Measurements from ENCODE around the gene HIVEP3. TPM values are rescaled to one million over a fixed set of nuclear protein-coding genes. Genes with fewer than 3 reads are reported as not detected.

The HIVEP3 gene
- total RNA-seq, 1 donor from 2014 or later = 1.2 TPM

DNA sequence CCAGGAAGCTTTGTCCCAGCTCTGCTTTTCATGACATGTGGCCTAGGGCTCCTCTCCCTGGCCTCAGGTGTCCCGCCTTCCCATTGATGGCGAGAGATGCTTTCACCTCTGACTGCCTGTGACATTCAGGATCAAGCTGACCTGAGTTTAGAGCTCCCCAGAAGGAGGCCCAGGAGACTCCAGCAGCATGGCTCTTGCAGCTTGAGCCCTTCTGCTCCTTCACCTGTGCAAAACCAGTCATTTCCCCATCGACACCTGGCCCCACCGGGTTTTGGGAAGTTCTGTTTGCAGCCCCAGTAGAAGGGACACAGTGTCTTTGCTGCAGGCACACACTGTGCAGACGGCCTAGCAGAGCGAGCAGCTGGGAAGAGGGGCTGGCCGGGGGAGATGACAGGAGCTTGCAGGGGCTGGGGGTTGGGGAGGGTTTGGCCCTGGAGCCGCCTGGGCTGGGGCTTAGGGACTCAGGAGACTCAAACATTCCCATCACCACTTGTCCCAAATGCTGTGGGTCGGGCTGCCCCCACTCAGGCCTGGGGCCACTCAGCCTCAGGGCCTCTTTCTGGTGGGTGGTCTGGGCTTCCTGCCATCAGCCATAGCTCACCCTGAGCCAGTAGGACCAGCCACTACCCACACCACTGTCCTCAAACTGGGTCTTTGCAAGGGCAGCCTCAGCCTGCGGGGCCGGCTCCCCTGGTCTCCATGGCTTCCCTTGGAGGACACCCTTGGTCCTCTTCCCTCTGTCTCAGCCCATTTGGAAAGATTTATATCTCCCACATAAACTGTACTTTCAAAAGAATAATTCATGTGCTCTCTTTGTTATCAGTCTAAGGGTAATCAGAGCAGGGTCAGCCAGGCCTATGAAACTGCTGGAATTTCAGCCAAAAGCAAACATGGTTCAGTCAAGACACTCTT, 430.4 kb downstream of the HIVEP3 start:
- no peaks in the 10 kb centered on the region for H3K36me3 Mint-ChIP-seq (ENCODE audit: low read depth)
- peaks cover 7% of the 10 kb centered on the region for H3K9me3 Mint-ChIP-seq
- TF ChIP-seq, protein P1, sequence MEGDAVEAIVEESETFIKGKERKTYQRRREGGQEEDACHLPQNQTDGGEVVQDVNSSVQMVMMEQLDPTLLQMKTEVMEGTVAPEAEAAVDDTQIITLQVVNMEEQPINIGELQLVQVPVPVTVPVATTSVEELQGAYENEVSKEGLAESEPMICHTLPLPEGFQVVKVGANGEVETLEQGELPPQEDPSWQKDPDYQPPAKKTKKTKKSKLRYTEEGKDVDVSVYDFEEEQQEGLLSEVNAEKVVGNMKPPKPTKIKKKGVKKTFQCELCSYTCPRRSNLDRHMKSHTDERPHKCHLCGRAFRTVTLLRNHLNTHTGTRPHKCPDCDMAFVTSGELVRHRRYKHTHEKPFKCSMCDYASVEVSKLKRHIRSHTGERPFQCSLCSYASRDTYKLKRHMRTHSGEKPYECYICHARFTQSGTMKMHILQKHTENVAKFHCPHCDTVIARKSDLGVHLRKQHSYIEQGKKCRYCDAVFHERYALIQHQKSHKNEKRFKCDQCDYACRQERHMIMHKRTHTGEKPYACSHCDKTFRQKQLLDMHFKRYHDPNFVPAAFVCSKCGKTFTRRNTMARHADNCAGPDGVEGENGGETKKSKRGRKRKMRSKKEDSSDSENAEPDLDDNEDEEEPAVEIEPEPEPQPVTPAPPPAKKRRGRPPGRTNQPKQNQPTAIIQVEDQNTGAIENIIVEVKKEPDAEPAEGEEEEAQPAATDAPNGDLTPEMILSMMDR (conservative IDR thresholded peaks at IDR 0.05) = no peak
- peaks cover 44% of the 10 kb centered on the region for H3K4me1 Mint-ChIP-seq
- H3K27ac Mint-ChIP-seq (ENCODE audit: unreplicated experiment) = no peak overlapping the region
- no peak overlapping the region for H3K4me3 Mint-ChIP-seq
- no peak for DNase-seq (ENCODE audit: low read depth, low spot score)
- peaks cover 4% of the 10 kb centered on the region for H3K27me3 Mint-ChIP-seq (ENCODE audit: low read depth)

DNA sequence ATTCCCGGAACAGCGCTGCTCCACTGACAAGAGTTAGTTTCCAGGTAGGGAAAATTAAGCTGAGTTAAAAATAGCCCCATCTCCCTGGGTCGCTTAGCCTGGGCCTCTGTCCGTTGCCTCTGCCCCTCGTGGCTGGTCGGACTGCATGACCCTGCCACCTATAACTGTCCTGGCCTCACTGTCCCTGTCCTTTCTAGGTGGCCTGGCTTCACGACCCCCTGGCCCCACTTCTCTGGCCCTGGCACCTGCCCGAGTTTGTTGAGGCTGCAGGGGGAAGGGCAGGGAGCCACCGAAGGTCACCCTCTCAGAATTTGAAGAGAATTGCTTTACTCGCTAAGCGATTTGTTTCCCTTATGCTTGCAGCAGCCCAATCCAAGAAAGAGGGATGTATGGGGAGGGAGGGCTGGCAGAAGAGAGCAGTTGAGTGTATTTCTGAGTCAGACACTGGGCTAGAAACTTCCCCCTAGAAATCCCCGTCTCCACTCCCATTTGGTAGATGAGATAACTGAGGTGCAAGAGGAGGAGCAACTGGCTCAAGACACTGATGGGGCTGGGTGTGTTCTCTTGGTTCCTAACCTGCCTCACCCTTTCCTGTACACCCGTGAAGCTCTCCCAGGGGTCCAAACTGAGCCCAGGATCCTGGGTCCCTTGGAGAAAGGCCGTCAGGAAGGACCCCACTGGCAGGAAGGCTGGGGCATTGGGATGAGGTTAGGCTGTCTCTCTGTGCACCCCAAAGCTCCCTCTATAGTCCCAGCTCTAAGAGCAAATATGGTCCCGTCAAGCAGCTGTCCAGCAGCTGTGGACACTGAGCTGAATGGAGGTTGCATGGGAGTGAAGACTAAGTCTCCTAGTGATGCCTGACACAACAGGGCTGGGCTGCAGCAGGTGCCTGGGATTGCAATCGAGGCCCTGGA, 431.3 kb downstream of the HIVEP3 start:
- Mint-ChIP-seq H3K4me3 (peak overlapping the region; percentile 56), H3K4me1 (peaks cover 48% of the 10 kb centered on the region), H3K9me3 (peaks cover 7% of the 10 kb centered on the region), H3K36me3 (ENCODE audit: low read depth) (no peaks in the 10 kb centered on the region), H3K27ac (ENCODE audit: unreplicated experiment) (peak overlapping the region; percentile 29), H3K27me3 (ENCODE audit: low read depth) (peaks cover 4% of the 10 kb centered on the region)
- TF ChIP-seq, protein P1 (conservative IDR thresholded peaks at IDR 0.05) = no peak
- DNase-seq (ENCODE audit: low read depth, low spot score) = no peak

DNA sequence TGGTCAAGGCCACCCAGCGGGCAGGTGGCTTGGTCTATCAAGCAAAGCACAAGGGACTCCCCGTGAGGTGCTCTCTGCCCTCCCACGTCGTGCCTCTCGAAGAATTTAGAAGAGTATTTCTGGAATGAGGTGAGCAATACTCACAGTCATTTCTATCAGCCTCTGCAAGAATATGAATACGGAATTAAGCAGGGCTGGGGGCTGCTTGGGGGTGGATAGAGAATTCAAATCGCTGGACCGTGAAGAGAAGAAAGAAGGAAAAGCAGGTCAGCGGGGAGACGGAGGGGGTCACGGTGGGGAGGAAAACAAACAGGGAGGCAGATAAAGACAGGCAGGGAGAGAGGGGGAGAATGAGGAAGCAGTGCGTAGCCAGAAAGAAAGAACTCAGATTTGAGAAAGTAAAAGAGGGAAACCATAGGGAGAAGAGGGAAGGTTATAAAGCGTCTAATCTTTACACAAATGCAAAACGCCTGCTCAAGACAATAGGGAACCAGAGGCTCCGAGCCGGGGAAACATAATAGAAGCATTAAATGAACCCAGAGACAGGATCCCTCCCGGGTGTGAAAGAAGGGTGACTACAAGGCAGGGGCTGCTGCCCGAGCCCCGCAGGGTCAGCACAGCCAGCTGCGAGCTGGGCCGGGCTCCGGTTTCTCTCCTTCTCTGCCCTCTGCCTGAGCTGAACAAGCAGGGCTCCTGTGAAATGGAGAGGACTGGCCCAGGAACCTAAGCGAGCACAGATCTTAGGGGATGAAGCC, 432.2 kb downstream of the HIVEP3 start:
- DNase-seq (ENCODE audit: low read depth, low spot score) = peak; percentile 33
- H3K27ac Mint-ChIP-seq (ENCODE audit: unreplicated experiment) = peak overlapping the region; percentile 90
- peaks cover 4% of the 10 kb centered on the region for H3K27me3 Mint-ChIP-seq (ENCODE audit: low read depth)
- H3K4me1 Mint-ChIP-seq = peaks cover 48% of the 10 kb centered on the region
- peaks cover 7% of the 10 kb centered on the region for H3K9me3 Mint-ChIP-seq
- no peaks in the 10 kb centered on the region for H3K36me3 Mint-ChIP-seq (ENCODE audit: low read depth)
- peak overlapping the region; percentile 56 for H3K4me3 Mint-ChIP-seq
- TF ChIP-seq, protein P1 (conservative IDR thresholded peaks at IDR 0.05) = no peak

DNA sequence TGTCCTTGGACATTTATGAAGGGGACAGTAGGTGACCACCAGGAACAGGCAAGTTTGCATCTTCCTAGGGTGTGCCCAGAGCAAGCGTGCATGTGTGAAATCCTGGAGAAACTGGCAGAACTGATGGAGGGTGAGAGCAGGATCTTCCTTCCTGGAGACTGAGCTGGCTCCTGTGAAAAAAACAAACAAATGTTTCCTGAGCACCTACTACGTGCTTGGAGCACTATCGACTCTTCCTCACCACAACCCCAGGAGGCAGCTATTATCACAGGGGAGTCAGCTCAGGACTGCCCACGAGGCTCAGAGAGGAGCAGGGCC, 432.7 kb downstream of the HIVEP3 start:
- TF ChIP-seq, protein P1 (conservative IDR thresholded peaks at IDR 0.05) = no peak
- H3K27me3 Mint-ChIP-seq (ENCODE audit: low read depth) = peaks cover 4% of the 10 kb centered on the region
- H3K27ac Mint-ChIP-seq (ENCODE audit: unreplicated experiment) = peak overlapping the region; percentile 89
- H3K36me3 Mint-ChIP-seq (ENCODE audit: low read depth) = no peaks in the 10 kb centered on the region
- peak overlapping the region; percentile 56 for H3K4me3 Mint-ChIP-seq
- no peak for DNase-seq (ENCODE audit: low read depth, low spot score)
- peaks cover 48% of the 10 kb centered on the region for H3K4me1 Mint-ChIP-seq
- peaks cover 7% of the 10 kb centered on the region for H3K9me3 Mint-ChIP-seq

DNA sequence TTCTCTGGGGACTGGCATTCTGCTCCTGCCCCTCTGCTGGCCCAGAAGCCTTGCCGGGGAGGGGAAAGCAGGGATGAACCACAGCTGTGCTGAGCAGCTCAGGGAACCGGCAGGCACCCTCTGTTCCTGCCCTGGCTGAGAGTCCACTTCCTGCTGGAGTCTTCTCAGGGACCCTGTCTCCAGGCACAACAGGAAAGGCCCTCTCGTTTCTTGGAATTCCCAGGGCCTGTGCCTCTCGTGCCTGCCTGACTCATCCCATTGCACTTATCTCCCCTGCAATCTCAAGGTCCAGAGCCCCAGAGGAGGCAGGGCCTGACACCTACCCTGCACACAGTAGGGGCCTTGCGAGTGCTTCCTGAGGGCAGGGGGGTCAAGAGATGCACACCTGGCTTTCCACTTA, 433.1 kb downstream of the HIVEP3 start:
- H3K9me3 Mint-ChIP-seq = peaks cover 7% of the 10 kb centered on the region
- no peak overlapping the region for H3K27ac Mint-ChIP-seq (ENCODE audit: unreplicated experiment)
- no peaks in the 10 kb centered on the region for H3K36me3 Mint-ChIP-seq (ENCODE audit: low read depth)
- peak overlapping the region; percentile 56 for H3K4me3 Mint-ChIP-seq
- peaks cover 48% of the 10 kb centered on the region for H3K4me1 Mint-ChIP-seq
- DNase-seq (ENCODE audit: low read depth, low spot score) = no peak
- peaks cover 4% of the 10 kb centered on the region for H3K27me3 Mint-ChIP-seq (ENCODE audit: low read depth)
- TF ChIP-seq, protein P1 (conservative IDR thresholded peaks at IDR 0.05) = no peak

Data from neural crest cell (in vitro differentiated cells).